ENCODE measurements around the gene DRC7. TPM values are rescaled to one million over a fixed set of nuclear protein-coding genes. Genes with fewer than 3 reads are reported as not detected.

Gene DRC7
- total and polyA plus RNA-seq, 7 donors: not detected

DNA sequence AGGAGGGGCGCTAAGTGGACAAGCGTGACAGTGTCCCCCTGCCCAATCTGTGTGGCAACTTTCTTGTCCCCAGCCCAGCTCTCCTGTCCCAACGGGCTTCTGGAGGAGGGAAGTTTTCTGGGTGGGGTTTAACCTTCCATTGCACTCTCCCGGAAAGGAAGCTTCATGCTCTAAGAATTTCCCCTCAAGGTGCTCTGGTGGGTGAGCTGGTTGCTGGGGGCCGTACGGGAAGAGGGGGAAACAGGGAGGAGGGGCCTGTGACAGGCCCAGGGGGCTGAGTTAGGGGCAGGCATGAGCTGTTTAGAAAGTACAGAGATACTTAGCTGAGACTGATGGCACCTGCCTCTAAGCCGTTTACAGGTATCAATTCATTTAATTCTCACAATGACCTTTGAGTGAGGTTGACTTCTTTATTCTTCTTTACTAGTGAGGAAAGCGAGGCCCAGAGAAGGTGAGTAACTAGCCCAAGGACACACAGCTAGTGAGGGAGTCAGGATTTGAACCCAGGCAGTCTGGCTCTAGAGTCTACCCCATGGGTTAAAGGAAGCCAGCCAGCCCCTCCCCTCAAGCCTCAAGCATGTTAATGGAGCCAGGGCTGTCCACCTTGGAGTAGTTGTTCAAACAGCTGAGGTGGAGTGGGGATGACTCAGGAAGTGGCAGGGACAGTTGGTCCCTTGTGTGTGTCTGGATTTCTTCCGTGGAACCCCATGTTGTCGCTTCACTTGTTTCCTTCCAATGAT lies 47.3 kb upstream of the DRC7 start:
- H3K27me3 ChIP-seq (ENCODE audit: insufficient read depth in 3 of 3, low read length in 2 of 3): peaks cover 0 to 5% (median 0%) of the 10 kb centered on the region in 3 donors
- no peaks in the 10 kb centered on the region for H3K4me1 ChIP-seq
- no peaks in the 10 kb centered on the region for H3K36me3 ChIP-seq (ENCODE audit: insufficient read depth in 1 of 2, low read depth in 1 of 2)
- peak overlapping the region; percentile 53 for H3K27ac ChIP-seq
- intact Hi-C loops (cut with DNase I): loop anchor here (5.0 kb wide), 2 partner anchors 55 to 70 kb away; no protein-coding TSS in a partner anchor
- H3K4me3 ChIP-seq: no peak overlapping the region
- 55 to 60% (median 55%) methylated on average over 10 of the region's 10 CpGs for WGBS, 3 donors
- H3K9me3 ChIP-seq: no peaks in the 10 kb centered on the region
- no peak for TF ChIP-seq CTCF (IDR thresholded peaks at IDR 0.05)
- ATAC-seq: peak in 1 of 4 donors; percentile 26
- no peak for DNase-seq

- intact Hi-C loops (cut with DNase I): loop anchor here (2.0 to 5.0 kb wide), 3 partner anchors 47 to 71 kb away; no protein-coding TSS in a partner anchor
- Histone ChIP-seq H3K4me3 (no peak overlapping the region), H3K4me1 (no peaks in the 10 kb centered on the region), H3K36me3 (ENCODE audit: insufficient read depth in 1 of 2, low read depth in 1 of 2) (no peaks in the 10 kb centered on the region), H3K27me3 (ENCODE audit: insufficient read depth in 3 of 3, low read length in 2 of 3) (peaks cover 0 to 5% (median 0%) of the 10 kb centered on the region in 3 donors), H3K27ac (peak overlapping the region; percentile 50), H3K9me3 (no peaks in the 10 kb centered on the region)
- TF ChIP-seq CTCF (IDR thresholded peaks at IDR 0.05): no peak
- WGBS, 3 donors: 63 to 77% (median 71%) methylated on average over 5 of the region's 5 CpGs
- DNase-seq (no peak), ATAC-seq (no peak)
These were observed 46.5 kb upstream of the DRC7 start for GRCh38 chr16:57648125-57648524.

DNA sequence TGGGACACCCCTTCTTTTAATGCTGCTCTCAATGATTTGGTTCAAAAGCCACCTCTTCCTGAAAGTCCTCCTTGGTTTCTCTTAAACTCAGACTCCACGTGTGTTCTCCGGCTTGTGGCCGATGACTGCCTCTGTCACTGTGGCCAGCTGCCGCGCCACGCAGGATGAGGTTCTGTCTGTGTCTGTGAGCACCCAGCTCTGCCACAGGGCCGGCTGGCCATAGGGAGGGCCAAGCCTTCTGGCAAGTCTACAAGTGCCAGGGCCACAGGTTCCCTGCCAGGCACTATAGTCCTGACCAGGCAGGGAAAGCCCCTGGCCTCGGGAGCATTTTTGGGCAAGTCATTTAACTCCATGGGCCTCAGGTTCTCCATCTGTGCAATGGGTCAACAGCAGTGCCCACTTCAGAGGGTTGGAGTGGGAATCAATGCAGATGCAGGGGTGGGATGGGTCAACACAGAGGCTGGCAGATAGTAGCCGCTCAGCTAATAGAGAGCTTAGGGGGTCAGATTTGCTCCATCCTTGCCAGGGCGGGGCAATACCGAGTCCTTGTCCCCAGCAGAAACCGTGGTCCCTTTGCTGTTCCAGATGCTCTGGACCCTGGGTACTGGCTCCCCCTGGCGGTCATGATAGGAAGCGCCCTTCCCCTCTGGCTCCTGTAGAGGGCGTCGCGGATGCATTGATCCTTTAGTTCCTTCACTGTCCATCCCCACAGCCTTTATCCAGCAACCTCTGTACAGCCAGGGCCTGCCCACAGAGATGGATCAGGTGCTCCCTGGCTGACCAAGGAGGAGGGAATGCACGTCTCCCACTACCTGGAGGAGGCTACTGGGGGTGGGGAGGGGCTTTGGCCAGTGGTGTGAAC lies 45.8 kb upstream of the DRC7 start:
- H3K4me3 ChIP-seq: no peak overlapping the region
- H3K9me3 ChIP-seq: no peaks in the 10 kb centered on the region
- no peaks in the 10 kb centered on the region for H3K4me1 ChIP-seq
- H3K27me3 ChIP-seq (ENCODE audit: insufficient read depth in 3 of 3, low read length in 2 of 3): peaks cover 0 to 5% (median 0%) of the 10 kb centered on the region in 3 donors
- 37 to 44% (median 39%) methylated on average over 18 of the region's 18 CpGs for WGBS, 3 donors
- peak; percentile 95 for TF ChIP-seq CTCF (IDR thresholded peaks at IDR 0.05)
- peak; percentile 69 to 82 for DNase-seq
- peak overlapping the region; percentile 50 for H3K27ac ChIP-seq
- intact Hi-C loops (cut with DNase I): loop anchor here (2.0 to 5.0 kb wide), 3 partner anchors 48 to 72 kb away; no protein-coding TSS in a partner anchor
- H3K36me3 ChIP-seq (ENCODE audit: insufficient read depth in 1 of 2, low read depth in 1 of 2): no peaks in the 10 kb centered on the region
- ATAC-seq: peak; percentile 70 to 77 (median 76)

DNA sequence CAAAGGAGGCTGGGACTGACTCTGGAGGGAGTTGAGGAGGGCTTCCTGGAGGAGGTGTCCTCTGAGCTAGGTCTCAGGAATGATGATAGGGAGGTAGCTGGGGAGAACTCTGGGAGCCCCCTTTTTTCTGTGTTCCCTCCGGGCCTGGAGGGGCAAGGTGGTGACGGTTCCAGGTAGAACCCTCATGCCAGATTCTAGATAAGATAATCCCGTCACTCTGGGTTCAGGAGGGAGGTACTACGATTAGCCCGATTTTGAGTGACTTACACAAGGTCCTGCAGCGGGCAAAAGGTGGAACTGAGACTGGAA lies 45.2 kb upstream of the DRC7 start:
- DNase-seq: no peak
- intact Hi-C loops (cut with DNase I): loop anchor here (2.0 to 5.0 kb wide), 3 partner anchors 49 to 72 kb away; no protein-coding TSS in a partner anchor
- no peaks in the 10 kb centered on the region for H3K4me1 ChIP-seq

More for the DNA sequence above, 45.2 kb upstream of the DRC7 start:
- Histone ChIP-seq H3K27ac (no peak overlapping the region), H3K9me3 (no peaks in the 10 kb centered on the region), H3K36me3 (ENCODE audit: insufficient read depth in 1 of 2, low read depth in 1 of 2) (no peaks in the 10 kb centered on the region), H3K27me3 (ENCODE audit: insufficient read depth in 3 of 3, low read length in 2 of 3) (peaks cover 0 to 5% (median 0%) of the 10 kb centered on the region in 3 donors), H3K4me3 (no peak overlapping the region)
- TF ChIP-seq CTCF (IDR thresholded peaks at IDR 0.05): no peak
- 86 to 90% (median 89%) methylated on average over 6 of the region's 6 CpGs for WGBS, 3 donors
- no peak for ATAC-seq

All from psoas muscle (tissue), 8 donors.